Keratinocyte (primary cell): ENCODE results near the gene CDC34.

ENCODE experiments used
- CTCF ChIP-seq, 3 experiments: IDR thresholded peaks in 1 of 3; conservative IDR thresholded peaks in 1 of 3; optimal IDR thresholded peaks in 1 of 3; 2 replicates in 2 of 3; 3 replicates in 1 of 3; pipeline versions ENCODE3 to v1.5.1; 2011; ENCODE audit warnings: low read length in 3 of 3, mild to moderate bottlenecking in 3 of 3, moderate library complexity in 2 of 3, control low read depth in 1 of 3, inconsistent platforms in 1 of 3; ENCODE audit not compliant: insufficient read depth in 2 of 3; ENCODE audit errors: extremely low read depth in 1 of 3
- EZH2 ChIP-seq: IDR thresholded peaks from one replicate; pipeline ENCODE4 v1.6.1; 2012; ENCODE audit warnings: inconsistent platforms, mild to moderate bottlenecking, low read length, moderate library complexity

- TF ChIP-seq EZH2 (no peak), CTCF (optimal IDR thresholded peaks at IDR 0.05 in 1 of 3, IDR thresholded peaks at IDR 0.05 in 1 of 3, conservative IDR thresholded peaks at IDR 0.05 in 1 of 3; ENCODE audit: extremely low read depth in 1 of 3, insufficient read depth in 2 of 3, low read length in 3 of 3) (no peak)
Observed at GRCh38 chr19:590396-590745, 58.8 kb downstream of the CDC34 start.
